SKM-1 treated with dmso at 0.1 percent for 144 hours (cell line): ENCODE data around the gene OS9.

Experiments used
- DNase-seq: peaks from one replicate; lab custom pipeline; 2025; ENCODE audit not compliant: unreplicated experiment; lab: John Stamatoyannopoulos, UW

The OS9 gene

GRCh38 chr12:57750561-57751431 is 56.9 kb downstream of the OS9 start:
- DNase-seq, result no peak

GRCh38 chr12:57751432-57751787 is 57.5 kb downstream of the OS9 start:
- DNase-seq, result no peak

GRCh38 chr12:57751788-57752667 is 58.1 kb downstream of the OS9 start, which contains the start of gene CDK4:
TSS of gene CDK4 (minus strand) at chr12:57752310. CDS start at chr12:57751717, 593 bp downstream.
- DNase-seq, result peak; percentile 91

GRCh38 chr12:57752668-57753000 is 58.7 kb downstream of the OS9 start:
- DNase-seq, result no peak

GRCh38 chr12:57753756-57754337 is 59.9 kb downstream of the OS9 start:
- DNase-seq, result no peak

GRCh38 chr12:57754411-57755193 is 60.7 kb downstream of the OS9 start, which contains the start of gene MARCHF9:
TSS of gene MARCHF9 (plus strand) at chr12:57755103. CDS start at chr12:57755529, 426 bp downstream.
- no peak for DNase-seq

GRCh38 chr12:57755194-57755453 is 61.2 kb downstream of the OS9 start:
- no peak for DNase-seq

GRCh38 chr12:57755454-57756372 is 61.8 kb downstream of the OS9 start:
- no peak for DNase-seq

- DNase-seq, result no peak
Measured at GRCh38 chr12:57756406-57757341, 62.7 kb downstream of the OS9 start.

GRCh38 chr12:57757771-57758170 is 63.8 kb downstream of the OS9 start:
- no peak for DNase-seq

GRCh38 chr12:57758552-57759359 is 64.8 kb downstream of the OS9 start:
- no peak for DNase-seq

- DNase-seq, result no peak
Measured at GRCh38 chr12:57759360-57759980, 65.5 kb downstream of the OS9 start.

GRCh38 chr12:57760347-57760982 is 66.5 kb downstream of the OS9 start:
- DNase-seq, result no peak

GRCh38 chr12:57761391-57761998 is 67.6 kb downstream of the OS9 start:
- no peak for DNase-seq

- DNase-seq, result no peak
Measured at GRCh38 chr12:57762463-57762862, 68.5 kb downstream of the OS9 start.

GRCh38 chr12:57763881-57764661 is 70.1 kb downstream of the OS9 start:
- no peak for DNase-seq
